ENCODE data around the gene TSPEAR. TPM values are rescaled to one million over a fixed set of nuclear protein-coding genes. Genes with fewer than 3 reads are reported as not detected.
A peak's percentile ranks its signal among the peaks of the same experiment; 100 is the strongest.

Gene TSPEAR
- total and polyA plus RNA-seq, 5 experiments from 2014 or later = 0.07 TPM; not detected in 4

DNA sequence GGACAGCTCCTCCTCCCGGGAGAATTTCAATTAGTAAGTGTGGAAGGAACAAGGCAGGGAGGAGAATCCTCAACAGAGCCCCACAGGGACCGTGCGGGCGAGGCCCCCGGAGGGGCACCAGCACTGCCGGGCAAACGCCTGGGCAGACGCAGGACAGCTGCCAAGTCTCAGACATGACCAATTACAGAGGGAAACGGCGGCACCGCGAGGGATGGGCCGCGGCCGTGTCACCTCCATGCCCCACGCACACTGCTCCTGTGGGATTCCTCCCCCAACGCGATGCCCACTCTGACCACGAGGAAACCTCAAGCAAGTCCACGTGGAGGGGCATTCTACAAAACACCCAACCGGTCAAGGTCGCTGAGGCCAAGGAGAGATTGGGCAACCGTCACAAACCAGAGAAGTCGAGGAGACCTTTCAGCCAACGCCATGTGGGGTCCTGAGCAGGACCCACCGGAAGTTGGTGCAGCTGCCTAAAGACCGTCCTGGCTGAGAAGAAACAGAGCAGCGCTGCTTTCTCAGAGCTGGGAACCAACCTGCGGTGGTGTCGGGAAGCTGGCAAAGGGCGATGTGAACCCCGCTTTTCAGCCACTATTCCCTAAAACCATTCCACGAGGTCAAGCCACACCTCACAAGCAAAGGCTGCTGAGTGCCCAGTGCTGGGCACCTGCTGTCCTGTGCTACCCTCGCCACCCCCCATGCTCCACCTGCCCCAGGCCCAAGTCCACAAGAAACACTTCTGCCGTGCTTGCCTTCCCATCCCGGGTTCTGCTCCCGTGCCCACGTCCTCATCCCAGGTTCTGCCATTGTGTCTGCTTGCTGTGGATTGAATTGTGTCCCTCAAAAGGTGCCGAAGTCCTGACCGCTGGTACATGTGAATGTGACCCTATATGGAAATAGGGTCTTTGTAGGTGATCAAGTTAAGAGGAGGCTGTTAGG, 139.3 kb downstream of the TSPEAR start:
- peaks cover 0 to 15% (median 4%) of the 10 kb centered on the region in 9 donors for H3K9me3 Mint-ChIP-seq
- ATAC-seq (no peak), DNase-seq (no peak)
- POLR2A ChIA-PET = no interaction called here
- peaks cover 0 to 15% (median 6%) of the 10 kb centered on the region in 4 donors for H3K4me1 Mint-ChIP-seq
- H3K27ac Mint-ChIP-seq = peak overlapping the region in 3 of 10 donors; percentile 23 to 52 (median 26)
- no peaks in the 10 kb centered on the region for H3K36me3 Mint-ChIP-seq
- peaks cover 0 to 12% (median 1%) of the 10 kb centered on the region in 5 donors for H3K27me3 Mint-ChIP-seq
- no peak overlapping the region for H3K4me3 Mint-ChIP-seq

DNA sequence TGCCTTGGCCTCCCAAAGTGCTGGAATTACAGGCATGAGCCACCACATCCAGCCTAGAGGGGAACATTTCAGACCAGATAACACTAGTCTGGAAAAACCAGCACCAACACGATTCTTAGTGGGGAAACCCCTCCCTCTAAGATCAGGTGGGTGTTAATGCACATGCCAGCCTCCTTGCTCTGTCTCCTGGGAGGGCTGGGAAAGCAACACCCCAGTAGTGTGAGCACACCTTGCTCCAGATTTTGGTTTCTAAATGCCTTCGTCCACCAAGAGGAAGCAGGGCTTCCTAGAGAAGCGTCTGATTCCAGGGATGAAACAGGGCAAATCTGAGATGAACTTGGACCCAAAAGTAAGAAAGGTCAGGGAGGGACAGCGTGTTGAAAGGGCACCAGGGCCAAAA, 140.1 kb downstream of the TSPEAR start:
- ATAC-seq = no peak
- H3K9me3 Mint-ChIP-seq = peaks cover 0 to 11% (median 0%) of the 10 kb centered on the region in 9 donors
- H3K36me3 Mint-ChIP-seq = no peaks in the 10 kb centered on the region
- peak overlapping the region in 1 of 10 donors; percentile 26 for H3K27ac Mint-ChIP-seq
- DNase-seq = no peak
- peaks cover 0 to 12% (median 1%) of the 10 kb centered on the region in 5 donors for H3K27me3 Mint-ChIP-seq
- POLR2A ChIA-PET = no interaction called here
- peaks cover 4 to 15% (median 7%) of the 10 kb centered on the region in 4 donors for H3K4me1 Mint-ChIP-seq
- H3K4me3 Mint-ChIP-seq = no peak overlapping the region

DNA sequence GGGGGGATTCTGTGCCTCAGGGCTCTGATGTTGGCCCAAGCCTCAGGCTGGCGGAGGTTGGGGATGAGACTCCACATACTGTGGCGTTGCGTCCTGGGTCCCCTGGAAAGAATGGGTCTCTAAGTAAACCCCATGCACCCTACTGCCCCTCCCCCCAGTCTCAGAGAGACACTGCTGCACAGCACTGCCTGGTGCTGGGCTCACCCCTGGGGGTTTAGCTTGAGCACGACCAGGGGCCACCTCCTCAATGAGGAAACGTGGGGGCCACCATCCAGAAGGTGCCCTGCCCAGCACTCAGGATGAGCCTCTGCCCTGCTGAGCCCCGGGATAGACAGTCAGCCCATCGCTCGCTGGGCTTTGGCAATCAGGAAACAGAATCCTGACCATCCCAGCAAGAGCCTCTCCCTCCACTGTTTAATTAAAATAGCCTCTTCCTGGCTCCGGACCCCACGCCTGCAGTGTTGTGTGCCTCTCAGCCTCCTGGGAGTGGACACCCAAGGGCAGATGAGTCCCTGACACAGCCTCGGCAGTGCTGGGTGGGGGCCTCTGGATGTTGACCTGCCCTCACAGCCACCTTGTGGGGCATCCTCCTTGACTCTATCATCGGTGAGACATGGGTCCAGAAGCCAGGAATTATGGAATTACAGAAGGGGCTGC, 141.4 kb downstream of the TSPEAR start:
- H3K36me3 Mint-ChIP-seq = no peaks in the 10 kb centered on the region
- peak overlapping the region in 3 of 10 donors; percentile 8 to 77 (median 35) for H3K27ac Mint-ChIP-seq
- peaks cover 3 to 14% (median 13%) of the 10 kb centered on the region in 4 donors for H3K4me1 Mint-ChIP-seq
- POLR2A ChIA-PET = no interaction called here
- no peak overlapping the region for H3K4me3 Mint-ChIP-seq
- DNase-seq = no peak
- no peak for ATAC-seq
- H3K9me3 Mint-ChIP-seq = peaks cover 0 to 6% (median 0%) of the 10 kb centered on the region in 9 donors
- peaks cover 0 to 9% (median 1%) of the 10 kb centered on the region in 5 donors for H3K27me3 Mint-ChIP-seq

DNA sequence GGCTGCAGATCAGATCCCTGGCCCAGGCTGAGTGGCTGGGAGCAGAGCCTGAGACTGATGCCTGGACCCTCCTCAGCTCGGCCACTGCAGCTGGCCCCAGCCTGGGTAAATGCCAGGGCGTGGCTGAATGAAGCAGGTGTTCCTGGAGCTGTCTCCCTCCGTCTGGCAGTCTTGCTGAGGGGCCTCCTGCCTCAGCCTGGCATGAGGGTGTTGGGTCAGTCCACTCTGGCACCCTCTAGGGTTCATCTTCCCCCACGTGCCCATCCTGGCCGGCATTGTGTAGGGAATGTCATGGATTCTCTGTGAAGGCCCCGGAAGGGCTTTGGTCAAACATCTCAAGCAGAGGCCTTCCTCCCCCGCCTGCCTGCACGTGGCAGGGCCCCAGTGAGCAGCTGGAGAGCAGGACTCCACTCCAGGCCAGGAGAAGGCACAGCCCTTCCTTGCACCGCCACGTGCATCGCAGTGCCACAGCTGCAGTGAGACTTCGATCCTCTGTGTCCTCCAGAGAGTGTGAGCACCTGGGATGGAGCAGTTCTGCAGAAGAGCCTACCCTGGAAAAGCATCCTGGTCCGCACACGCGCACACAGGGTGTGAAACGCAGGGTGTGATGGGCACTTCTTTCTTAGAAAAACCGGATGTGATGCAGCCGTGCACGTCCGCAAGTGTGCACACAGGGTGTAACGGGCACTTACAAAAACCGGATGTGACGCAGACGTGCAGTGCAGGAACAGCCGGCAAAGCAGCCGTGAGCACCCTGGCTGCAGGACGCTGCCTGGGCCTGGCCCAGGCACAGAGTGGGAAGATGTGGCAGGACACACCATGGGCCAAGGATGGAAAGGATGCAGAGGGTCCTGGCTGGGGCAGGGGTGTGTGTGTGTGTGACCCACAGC, 142.5 kb downstream of the TSPEAR start:
- Mint-ChIP-seq H3K9me3 (peaks cover 0 to 6% (median 0%) of the 10 kb centered on the region in 9 donors), H3K4me3 (no peak overlapping the region), H3K27me3 (peaks cover 0 to 5% (median 0%) of the 10 kb centered on the region in 5 donors), H3K36me3 (peaks cover 0 to 2% (median 0%) of the 10 kb centered on the region in 3 donors), H3K27ac (peak overlapping the region in 3 of 10 donors; percentile 53 to 75 (median 55)), H3K4me1 (peaks cover 2 to 22% (median 13%) of the 10 kb centered on the region in 4 donors)
- peak in 1 of 10 donors; percentile 40 for DNase-seq
- no peak for ATAC-seq
- POLR2A ChIA-PET = interaction anchor here (0.8 kb wide), 1 partner anchor 21 kb away, joined by 4 read pairs; no protein-coding TSS in a partner anchor

DNA sequence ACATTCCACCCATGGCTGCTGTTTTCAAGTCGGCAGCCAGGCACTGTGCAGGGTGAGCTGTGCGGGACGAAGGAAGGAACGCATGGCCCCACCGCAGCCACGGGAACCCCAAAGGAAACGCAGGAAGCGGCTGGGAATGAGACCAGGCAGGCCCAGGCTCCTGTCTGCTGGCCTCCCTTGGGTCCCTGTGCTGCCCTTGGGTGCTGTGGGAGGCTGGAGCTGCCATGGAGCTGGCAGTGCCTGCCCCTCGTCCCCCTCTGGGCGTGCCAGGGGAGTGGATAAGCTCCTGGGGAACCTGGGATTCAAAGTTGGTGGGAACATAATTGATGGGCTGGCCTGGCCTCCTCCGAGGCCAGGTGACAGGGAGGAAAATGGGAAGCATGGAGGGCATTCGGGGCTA, 143.1 kb downstream of the TSPEAR start:
- peaks cover 0 to 4% (median 0%) of the 10 kb centered on the region in 3 donors for H3K36me3 Mint-ChIP-seq
- peaks cover 2 to 22% (median 13%) of the 10 kb centered on the region in 4 donors for H3K4me1 Mint-ChIP-seq
- peaks cover 0 to 5% (median 0%) of the 10 kb centered on the region in 5 donors for H3K27me3 Mint-ChIP-seq
- no peak for ATAC-seq
- H3K4me3 Mint-ChIP-seq = no peak overlapping the region
- DNase-seq = peak in 1 of 10 donors; percentile 23
- H3K9me3 Mint-ChIP-seq = peaks cover 0 to 8% (median 0%) of the 10 kb centered on the region in 9 donors
- peak overlapping the region in 1 of 10 donors; percentile 25 for H3K27ac Mint-ChIP-seq
- POLR2A ChIA-PET = interaction anchor here (0.8 to 1.0 kb wide), 2 partner anchors 12 to 20 kb away, joined by 3 to 4 read pairs; no protein-coding TSS in a partner anchor

DNA sequence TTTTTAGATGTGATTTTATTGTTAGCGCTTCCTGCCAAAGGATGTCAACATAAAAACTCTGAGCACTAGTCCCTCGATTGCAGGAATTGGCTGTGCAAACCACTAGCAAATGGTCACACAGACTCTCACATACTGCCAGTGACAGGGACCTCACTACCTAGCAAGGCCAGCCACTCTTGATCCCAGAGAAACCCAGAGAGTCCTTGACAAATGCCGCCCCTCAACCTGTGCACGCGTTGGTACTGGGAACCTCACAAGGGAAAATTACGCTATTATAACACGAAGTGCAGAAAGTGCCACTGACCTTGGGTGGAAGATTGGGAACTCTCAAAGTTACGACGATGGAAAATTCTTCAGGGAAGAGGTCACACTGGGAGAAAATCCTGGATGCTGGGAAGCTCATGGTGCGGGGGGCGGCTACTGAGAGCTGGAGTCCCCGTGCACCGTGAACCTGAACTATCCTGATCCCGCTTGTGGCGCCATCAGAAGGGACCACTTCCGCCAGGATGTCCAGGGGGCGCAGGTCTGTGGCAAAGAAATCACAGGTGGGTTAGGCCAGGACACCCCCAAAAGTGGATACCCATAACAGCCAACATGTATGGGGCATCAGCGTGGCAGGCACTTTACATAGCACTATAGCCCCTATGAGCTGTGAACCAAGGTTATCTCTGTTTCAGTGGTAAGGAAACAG, 143.7 kb downstream of the TSPEAR start:
- ATAC-seq = no peak
- no peak overlapping the region for H3K4me3 Mint-ChIP-seq
- H3K27me3 Mint-ChIP-seq = peaks cover 0 to 3% (median 0%) of the 10 kb centered on the region in 5 donors
- H3K36me3 Mint-ChIP-seq = peaks cover 0 to 4% (median under 1%) of the 10 kb centered on the region in 3 donors
- H3K9me3 Mint-ChIP-seq = peaks cover 0 to 14% (median under 1%) of the 10 kb centered on the region in 9 donors
- H3K4me1 Mint-ChIP-seq = peaks cover 2 to 22% (median 12%) of the 10 kb centered on the region in 4 donors
- peak in 1 of 10 donors; percentile 22 for DNase-seq
- peak overlapping the region in 1 of 10 donors; percentile 52 for H3K27ac Mint-ChIP-seq
- POLR2A ChIA-PET = interaction anchor here (0.8 to 1.0 kb wide), 2 partner anchors 11 to 20 kb away, joined by 3 to 4 read pairs; no protein-coding TSS in a partner anchor

DNA sequence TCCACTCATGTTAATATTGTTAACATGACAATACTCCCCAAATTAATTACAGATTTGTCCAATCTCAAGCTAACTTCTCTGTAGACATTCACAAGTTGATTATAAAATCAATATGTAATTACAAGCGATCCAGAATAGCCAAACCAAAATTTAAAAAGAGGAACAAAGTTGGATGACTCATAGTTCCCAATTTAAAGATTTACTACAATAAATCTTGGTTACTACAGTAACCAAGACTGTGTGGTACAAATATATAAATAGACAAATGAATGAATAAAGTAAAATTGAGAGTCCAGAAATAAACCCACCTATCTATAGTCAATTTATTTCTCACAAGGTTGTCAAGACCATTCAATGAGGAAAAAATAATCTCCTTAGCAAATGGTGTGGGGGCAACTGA, 145.0 kb downstream of the TSPEAR start:
- Mint-ChIP-seq H3K9me3 (peaks cover 0 to 22% (median 7%) of the 10 kb centered on the region in 9 donors), H3K4me1 (peaks cover 2 to 22% (median 12%) of the 10 kb centered on the region in 4 donors), H3K36me3 (peaks cover 0 to 11% (median 4%) of the 10 kb centered on the region in 3 donors), H3K4me3 (no peak overlapping the region), H3K27me3 (peaks cover 0 to under 1% (median 0%) of the 10 kb centered on the region in 5 donors), H3K27ac (peak overlapping the region in 1 of 10 donors; percentile 27)
- POLR2A ChIA-PET = no interaction called here
- no peak for DNase-seq
- no peak for ATAC-seq

DNA sequence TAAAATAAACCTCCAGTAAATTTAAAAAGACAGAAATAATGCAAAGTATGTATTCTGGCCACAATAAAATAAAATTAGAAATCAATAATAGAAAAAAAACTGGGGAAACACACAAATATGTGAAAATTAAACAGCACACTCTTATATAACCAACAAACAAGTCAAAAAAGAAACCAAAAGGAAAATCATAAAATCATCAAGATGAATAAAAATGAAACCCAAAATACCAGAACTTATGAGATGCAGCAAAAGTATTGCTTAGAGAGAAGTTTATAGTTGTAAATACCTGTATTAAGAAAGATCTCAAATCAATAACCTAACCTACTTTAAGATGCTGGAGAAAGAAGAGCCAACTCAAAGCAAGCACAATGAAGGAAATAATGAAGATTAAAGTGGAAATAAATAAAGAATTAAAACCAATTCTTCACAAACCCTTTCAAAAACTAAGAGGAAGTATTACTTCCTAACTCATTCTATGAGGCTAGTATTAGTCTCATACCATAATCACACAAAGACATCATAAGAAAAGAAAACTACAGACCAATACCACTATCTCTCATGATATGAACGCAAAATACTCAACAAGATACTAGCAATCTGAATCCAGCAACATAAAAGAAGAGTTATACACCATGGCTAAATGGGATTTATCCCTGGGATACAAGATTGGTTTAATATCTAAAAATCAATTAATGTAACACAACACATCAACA, 146.3 kb downstream of the TSPEAR start:
- peak overlapping the region in 5 of 10 donors; percentile 4 to 36 (median 20) for H3K4me3 Mint-ChIP-seq
- H3K27ac Mint-ChIP-seq = peak overlapping the region in 9 of 10 donors; percentile 57 to 86 (median 70)
- DNase-seq (peak in 1 of 10 donors; percentile 13), ATAC-seq (no peak)
- H3K36me3 Mint-ChIP-seq = peaks cover 0 to 15% (median 10%) of the 10 kb centered on the region in 3 donors
- peaks cover 8 to 32% (median 19%) of the 10 kb centered on the region in 9 donors for H3K9me3 Mint-ChIP-seq
- POLR2A ChIA-PET = no interaction called here
- H3K27me3 Mint-ChIP-seq = no peaks in the 10 kb centered on the region
- peaks cover 2 to 22% (median 12%) of the 10 kb centered on the region in 4 donors for H3K4me1 Mint-ChIP-seq

DNA sequence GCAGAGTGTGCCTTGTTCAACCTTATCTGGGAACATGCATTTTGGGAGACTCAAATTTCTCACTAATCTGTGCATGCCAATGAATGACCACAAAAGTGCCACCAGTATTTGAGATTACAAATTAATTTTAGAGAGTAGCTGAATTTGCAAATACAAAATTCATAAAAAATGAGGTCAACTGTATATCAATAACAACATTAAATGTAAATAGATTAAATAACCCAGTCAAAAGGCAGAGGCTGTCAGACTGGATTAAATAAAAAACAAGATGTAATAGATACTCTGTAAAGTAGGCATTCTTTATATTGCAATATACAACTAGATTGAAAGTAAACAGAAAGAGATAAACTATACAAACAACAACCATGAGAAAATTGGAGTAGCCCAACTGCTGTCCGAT, 147.3 kb downstream of the TSPEAR start:
- Mint-ChIP-seq H3K27me3 (peaks cover 0 to 2% (median 0%) of the 10 kb centered on the region in 5 donors), H3K27ac (peak overlapping the region in 2 of 10 donors; percentile 3 to 70)
- POLR2A ChIA-PET = no interaction called here

DNA sequence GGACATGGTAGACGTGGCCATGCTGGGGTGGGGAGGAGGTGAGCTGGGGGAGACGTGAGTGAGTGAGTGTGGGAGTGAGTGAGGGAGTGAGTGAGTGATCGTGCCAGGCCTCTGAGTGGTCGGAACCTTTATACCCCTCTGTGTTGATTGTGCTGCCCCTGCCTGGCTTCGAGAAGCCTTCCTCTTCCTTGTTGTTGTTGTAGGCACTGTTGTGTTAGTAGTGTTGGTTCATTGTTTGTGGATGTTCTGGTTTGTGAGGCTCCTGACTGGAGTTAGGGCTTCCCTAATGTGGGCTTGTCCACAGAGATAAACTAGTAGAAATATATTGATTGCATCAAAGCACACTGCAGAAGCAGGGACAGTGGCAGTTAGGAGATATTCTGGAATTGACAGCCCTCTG, 152.7 kb downstream of the TSPEAR start, which contains the start of gene KRTAP10-3:
Gene KRTAP10-3, minus strand, starts transcription at position 101 of the 400 bp plus-strand sequence. Its CDS starts 80 bp downstream, at position 21.
- peaks cover 0 to 22% (median 9%) of the 10 kb centered on the region in 3 donors for H3K36me3 Mint-ChIP-seq
- POLR2A ChIA-PET = no interaction called here
- DNase-seq (no peak), ATAC-seq (no peak)
- H3K27ac Mint-ChIP-seq = peak within 1 kb of the TSS in 4 of 10 donors; percentile 15 to 90 (median 56)
- H3K4me3 Mint-ChIP-seq = no peak within 1 kb of the TSS
- H3K4me1 Mint-ChIP-seq = peaks cover 0 to 3% (median 0%) of the 10 kb centered on the region in 4 donors
- peaks cover 0 to 3% (median 0%) of the 10 kb centered on the region in 5 donors for H3K27me3 Mint-ChIP-seq
- H3K9me3 Mint-ChIP-seq = peaks cover 10 to 55% (median 22%) of the 10 kb centered on the region in 9 donors

More for the DNA sequence above, 147.3 kb downstream of the TSPEAR start:
- ATAC-seq = no peak
- peaks cover 2 to 22% (median 12%) of the 10 kb centered on the region in 4 donors for H3K4me1 Mint-ChIP-seq
- no peak for DNase-seq
- no peak overlapping the region for H3K4me3 Mint-ChIP-seq
- H3K9me3 Mint-ChIP-seq = peaks cover 8 to 40% (median 19%) of the 10 kb centered on the region in 9 donors
- peaks cover 0 to 15% (median 10%) of the 10 kb centered on the region in 3 donors for H3K36me3 Mint-ChIP-seq

Data from naive thymus-derived CD8-positive, alpha-beta T cell (primary cell).